ENCODE results near the gene OR5H6.

DNA sequence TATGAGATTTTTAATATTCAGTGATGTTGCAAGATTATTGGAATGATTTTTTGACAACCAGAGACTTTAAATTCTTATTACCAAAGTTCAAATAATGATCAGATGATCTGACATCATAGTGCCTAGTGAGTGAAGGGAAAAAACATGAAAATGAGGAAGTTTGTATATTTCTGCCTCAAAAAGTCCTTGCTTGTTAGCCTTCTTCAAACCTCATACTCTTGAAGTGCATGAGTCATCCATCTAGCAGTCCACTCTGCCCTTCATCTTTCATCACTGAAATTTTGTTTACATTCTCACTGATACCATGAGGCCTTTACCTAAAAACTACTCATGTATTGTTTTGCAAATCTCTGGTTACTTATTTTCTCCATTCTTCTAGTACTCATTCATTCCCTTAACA, 23.9 kb upstream of the OR5H6 start:
- TF ChIP-seq, protein P1, sequence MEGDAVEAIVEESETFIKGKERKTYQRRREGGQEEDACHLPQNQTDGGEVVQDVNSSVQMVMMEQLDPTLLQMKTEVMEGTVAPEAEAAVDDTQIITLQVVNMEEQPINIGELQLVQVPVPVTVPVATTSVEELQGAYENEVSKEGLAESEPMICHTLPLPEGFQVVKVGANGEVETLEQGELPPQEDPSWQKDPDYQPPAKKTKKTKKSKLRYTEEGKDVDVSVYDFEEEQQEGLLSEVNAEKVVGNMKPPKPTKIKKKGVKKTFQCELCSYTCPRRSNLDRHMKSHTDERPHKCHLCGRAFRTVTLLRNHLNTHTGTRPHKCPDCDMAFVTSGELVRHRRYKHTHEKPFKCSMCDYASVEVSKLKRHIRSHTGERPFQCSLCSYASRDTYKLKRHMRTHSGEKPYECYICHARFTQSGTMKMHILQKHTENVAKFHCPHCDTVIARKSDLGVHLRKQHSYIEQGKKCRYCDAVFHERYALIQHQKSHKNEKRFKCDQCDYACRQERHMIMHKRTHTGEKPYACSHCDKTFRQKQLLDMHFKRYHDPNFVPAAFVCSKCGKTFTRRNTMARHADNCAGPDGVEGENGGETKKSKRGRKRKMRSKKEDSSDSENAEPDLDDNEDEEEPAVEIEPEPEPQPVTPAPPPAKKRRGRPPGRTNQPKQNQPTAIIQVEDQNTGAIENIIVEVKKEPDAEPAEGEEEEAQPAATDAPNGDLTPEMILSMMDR (IDR thresholded peaks at IDR 0.05) = no peak
- no peak for TF ChIP-seq EZH2 (IDR thresholded peaks at IDR 0.05; ENCODE audit: borderline replicate concordance, insufficient read depth, low read depth, low read length, poor library complexity, severe bottlenecking)

Data from B cell (primary cell).